Subcutaneous adipose tissue (tissue), 4 donors: ENCODE results near the gene EBLN2. TPM values are rescaled to one million over a fixed set of nuclear protein-coding genes. Genes with fewer than 3 reads are reported as not detected.

Experiments
- total RNA-seq, 4 donors: library from RNA; depleted of rRNA; stranded (reverse); fragments of >200 nt; gene quantifications; one replicate each; pipeline ENCODE4 v1.1.0, GENCODE V29; 2016
- TF ChIP-seq, protein P1 (sequence below): fragments of 450-650 bp; IDR thresholded peaks from one replicate; pipeline ENCODE4 v1.5.1; 2016; ENCODE audit warnings: low read depth, mild to moderate bottlenecking, control low read depth, antibody characterized with exemption, moderate library complexity

The EBLN2 gene
- total RNA-seq, 4 donors from 2014 or later = 6.4 to 8.6 (median 7.6) TPM

DNA sequence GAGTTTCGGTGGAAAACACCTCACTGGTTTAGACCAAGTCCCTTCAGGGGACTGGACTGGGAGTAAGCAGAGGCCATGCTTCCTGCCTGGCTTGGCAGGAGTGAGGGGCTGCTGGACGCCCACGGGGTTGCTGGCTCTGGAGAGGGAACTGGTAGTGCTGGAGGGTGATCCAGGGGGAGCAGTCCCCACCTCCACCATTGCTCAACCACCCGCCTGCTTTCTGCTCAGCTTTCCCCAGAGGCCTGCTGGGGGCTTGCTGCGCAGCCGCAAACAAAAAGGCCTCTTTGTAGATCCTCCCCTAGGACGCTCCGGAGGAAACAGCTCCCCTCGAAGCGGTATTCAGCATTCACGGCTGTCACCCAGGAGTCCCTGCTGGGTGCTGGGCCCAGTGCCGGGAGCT lies 33.5 kb downstream of the EBLN2 start:
- TF ChIP-seq, protein P1, sequence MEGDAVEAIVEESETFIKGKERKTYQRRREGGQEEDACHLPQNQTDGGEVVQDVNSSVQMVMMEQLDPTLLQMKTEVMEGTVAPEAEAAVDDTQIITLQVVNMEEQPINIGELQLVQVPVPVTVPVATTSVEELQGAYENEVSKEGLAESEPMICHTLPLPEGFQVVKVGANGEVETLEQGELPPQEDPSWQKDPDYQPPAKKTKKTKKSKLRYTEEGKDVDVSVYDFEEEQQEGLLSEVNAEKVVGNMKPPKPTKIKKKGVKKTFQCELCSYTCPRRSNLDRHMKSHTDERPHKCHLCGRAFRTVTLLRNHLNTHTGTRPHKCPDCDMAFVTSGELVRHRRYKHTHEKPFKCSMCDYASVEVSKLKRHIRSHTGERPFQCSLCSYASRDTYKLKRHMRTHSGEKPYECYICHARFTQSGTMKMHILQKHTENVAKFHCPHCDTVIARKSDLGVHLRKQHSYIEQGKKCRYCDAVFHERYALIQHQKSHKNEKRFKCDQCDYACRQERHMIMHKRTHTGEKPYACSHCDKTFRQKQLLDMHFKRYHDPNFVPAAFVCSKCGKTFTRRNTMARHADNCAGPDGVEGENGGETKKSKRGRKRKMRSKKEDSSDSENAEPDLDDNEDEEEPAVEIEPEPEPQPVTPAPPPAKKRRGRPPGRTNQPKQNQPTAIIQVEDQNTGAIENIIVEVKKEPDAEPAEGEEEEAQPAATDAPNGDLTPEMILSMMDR = no peak

DNA sequence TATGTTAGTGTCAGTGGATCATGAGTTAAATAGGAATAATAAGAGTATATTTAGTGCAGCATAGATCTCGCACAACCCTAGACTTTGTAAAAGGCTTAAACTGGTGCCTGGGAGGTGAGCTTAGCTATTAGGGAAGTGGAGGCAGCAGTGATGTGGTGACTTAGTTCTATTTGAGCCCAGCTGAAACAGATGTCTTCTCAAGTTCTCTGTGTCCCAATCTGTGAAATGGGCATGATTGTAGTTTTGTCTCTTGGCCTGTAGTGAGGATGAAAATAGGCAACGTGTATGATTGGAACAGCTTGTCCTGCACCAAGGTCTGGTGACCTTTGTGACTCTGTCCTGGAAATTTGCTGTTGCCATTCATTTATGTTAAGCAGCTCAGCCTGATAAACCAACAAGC lies 34.7 kb downstream of the EBLN2 start:
- TF ChIP-seq, protein P1 = no peak

DNA sequence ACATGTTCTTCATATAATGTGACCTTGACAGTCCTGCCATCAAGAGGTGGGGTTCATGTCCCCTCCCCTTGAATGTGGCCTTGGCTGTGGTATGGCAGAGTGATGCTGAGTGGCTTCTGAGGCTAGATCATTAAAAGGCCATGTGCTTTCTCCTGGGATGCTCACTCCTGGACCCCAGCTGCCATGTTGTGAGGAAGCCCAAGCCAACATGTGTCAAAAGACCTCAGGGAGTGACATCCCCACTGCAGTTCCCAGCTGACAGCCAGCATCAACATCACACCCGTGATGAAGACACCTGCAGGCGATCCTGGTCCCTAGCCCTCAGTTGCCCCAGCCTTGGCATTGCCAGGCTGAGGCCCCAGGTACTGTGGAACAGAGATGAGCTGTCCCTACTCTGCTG lies 36.6 kb downstream of the EBLN2 start:
- TF ChIP-seq, protein P1 = no peak

GRCh38 chr3:73098873-73099272 lies 37.4 kb downstream of the EBLN2 start:
- TF ChIP-seq, protein P1 = no peak

DNA sequence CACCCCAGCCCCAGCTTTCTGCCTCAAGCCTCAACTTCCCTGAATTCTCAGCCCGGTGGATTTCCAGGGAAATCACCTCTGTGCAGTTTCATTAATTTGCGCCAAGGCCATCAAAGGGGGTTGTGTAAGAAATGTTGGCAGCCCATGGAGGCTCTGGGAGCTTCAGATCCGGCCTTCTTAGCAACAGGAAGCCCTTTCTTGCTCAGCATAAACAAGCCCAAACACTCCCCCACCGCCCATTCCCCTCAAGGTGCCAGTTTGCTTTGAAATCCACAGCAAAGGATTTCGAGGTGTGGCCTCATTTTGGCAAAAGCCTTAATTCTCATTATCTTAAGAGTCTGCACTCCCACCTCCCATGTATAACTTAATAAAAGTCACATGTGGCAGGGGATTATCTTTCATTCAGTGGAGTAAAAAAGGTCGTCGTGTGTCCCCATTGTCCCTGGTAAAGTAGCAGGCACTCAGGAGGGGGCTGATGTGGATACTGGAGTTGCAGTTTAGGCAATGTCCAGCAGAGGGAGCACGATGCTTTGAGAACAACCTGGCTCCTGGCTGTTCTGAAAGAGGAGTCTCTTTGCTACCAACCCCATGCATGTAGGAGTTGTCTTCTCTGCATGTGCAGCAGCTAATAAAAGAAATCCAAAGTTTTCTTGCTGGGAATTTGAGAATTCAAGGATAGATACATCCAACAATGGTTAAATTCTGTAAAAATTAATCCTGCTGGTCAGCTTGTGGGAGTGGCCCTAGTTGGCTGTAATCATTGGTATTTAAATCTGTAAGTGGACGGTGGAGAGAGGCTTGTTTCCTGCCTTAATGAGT lies 39.5 kb downstream of the EBLN2 start:
- TF ChIP-seq, protein P1 = no peak

DNA sequence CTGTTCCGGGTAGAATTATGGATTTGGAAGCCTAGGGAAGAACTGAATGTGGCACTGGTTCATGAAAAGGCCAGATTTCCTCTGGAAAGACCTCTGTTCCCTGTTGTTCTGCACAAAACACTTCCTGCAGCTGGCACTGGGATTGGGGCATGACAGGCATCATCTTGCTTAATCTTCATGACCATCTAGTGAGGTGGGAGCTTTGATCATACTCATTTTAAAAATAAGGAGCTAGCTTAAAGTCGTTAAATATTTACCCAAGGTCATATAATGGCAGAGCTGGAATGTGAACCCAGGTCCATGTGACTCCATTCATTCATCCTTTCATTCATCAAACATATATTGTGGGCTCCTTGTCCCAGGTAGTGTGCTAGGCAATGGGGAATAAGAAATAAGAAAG lies 40.4 kb downstream of the EBLN2 start:
- TF ChIP-seq, protein P1 = no peak

DNA sequence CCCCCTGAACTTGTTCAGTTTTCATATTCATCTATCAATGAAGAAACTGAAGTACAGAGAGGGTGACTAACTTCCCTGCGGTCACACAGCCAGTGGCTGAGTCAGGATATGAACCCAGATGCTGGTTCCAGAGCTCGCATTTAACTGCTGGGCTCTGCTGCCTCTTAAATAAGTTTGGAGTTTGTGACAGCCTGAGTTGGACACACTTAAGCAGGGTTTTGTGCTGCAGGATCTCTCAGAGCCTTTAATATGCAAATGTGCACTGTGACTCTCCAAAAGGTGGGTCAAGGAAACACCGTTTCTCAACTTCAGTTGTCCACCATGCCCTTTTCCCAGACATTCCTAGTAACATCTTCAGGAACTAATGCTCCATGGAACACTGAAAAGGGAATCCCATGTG lies 45.8 kb downstream of the EBLN2 start:
- TF ChIP-seq, protein P1 = no peak
